ENCODE data around the gene ADGRL3.
"Not testable (repeated sequence)": the region's sequence is repeated elsewhere in the genome, so short reads cannot be mapped to it uniquely, and the experiment has no call there.

The ADGRL3 gene

DNA sequence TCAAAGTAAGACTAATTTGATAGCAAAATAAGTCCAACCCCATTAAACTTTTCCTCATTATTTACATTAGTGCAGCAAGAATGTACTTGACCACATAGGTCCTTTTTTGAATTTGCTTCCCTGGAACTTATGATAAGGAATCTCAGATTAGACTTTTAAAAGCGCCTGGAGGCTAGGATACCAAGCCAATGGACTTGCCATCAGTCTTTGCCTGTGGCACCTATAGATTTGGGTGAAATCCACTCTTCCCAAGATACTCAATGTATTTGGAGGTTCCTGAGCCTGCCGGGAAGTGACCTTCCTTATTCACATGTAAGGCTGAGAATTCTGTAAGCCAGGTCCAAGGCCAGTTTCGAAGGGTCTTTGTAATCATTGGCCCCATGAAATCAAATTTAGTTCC lies 553.6 kb downstream of the ADGRL3 start:
- no peak for DNase-seq (ENCODE audit: low read depth in 2 of 2)

DNA sequence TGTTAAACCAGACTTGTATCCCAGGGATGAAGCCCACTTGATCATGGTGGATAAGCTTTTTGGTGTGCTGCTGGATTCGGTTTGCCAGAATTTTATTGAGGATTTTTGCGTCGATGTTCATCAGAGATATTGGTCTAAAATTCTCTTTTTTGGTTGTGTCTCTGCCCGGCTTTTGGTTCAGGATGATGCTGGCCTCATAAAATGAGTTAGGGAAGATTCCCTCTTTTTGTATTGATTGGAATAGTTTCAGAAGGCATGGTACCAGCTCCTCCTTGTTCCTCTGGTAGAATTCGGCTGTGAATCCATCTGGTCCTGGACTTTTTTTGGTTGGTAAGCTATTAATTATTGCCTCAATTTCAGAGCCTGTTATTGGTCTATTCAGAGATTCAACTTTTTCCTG lies 556.8 kb downstream of the ADGRL3 start:
- not testable (repeated sequence) for DNase-seq (ENCODE audit: low read depth in 2 of 2)

- DNase-seq (ENCODE audit: low read depth in 2 of 2): not testable (repeated sequence)
Observed at GRCh38 chr4:61757983-61758382, 557.9 kb downstream of the ADGRL3 start.

- DNase-seq (ENCODE audit: low read depth in 2 of 2): not testable (repeated sequence)
Observed at GRCh38 chr4:61758596-61758995, 558.5 kb downstream of the ADGRL3 start.

DNA sequence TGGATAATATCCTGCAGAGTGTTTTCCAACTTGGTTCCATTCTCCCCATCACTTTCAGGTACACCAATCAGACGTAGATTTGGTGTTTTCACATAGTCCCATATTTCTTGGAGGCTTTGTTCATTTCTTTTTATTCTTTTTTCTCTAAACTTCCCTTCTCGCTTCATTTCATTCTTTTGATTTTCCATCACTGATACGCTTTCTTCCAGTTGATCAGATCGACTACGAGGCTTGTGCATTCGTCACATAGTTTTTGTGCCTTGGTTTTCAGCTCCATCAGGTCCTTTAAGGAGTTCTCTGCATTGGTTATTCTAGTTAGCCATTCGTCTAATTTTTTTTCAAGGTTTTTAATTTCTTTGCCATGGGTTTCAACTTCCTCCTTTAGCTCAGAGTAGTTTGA lies 559.1 kb downstream of the ADGRL3 start:
- not testable (repeated sequence) for DNase-seq (ENCODE audit: low read depth in 2 of 2)

DNA sequence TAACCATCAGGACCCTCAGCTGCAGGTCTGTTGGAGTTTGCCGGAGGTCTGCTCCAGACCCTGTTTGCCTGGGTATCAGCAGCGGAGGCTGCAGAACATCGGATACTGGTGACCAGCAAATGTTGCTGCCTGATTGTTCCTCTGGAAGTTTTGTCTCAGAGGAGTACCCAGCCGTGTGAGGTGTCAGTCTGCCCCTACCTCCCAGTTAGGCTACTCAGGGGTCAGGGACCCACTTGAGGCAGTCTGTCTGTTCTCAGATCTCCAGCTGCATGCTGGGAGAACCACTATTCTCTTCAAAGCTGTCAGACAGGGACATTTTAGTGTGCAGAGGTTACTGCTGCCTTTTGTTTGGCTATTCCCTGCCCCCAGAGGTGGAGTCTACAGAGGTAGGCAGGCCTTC lies 559.8 kb downstream of the ADGRL3 start:
- not testable (repeated sequence) for DNase-seq (ENCODE audit: low read depth in 2 of 2)

DNA sequence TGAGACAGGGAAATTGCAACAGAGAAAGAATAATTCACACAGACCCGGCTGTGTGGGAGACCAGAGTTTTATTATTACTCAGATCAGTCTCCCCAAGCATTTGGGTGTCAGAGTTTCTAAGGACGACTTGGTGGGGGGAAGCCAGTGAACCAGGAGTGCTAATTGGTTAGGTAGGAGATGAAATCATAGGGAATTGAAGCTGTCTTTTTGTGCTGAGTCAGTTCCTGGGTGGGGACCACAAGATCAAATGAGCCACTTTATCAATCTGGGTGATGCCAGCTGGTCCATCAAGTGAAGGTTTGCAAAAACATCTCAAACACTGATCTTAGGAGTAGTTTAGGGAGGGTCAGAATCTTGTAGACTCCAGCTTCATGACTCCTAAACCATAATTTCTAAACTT lies 560.7 kb downstream of the ADGRL3 start:
- no peak for DNase-seq (ENCODE audit: low read depth in 2 of 2)

DNA sequence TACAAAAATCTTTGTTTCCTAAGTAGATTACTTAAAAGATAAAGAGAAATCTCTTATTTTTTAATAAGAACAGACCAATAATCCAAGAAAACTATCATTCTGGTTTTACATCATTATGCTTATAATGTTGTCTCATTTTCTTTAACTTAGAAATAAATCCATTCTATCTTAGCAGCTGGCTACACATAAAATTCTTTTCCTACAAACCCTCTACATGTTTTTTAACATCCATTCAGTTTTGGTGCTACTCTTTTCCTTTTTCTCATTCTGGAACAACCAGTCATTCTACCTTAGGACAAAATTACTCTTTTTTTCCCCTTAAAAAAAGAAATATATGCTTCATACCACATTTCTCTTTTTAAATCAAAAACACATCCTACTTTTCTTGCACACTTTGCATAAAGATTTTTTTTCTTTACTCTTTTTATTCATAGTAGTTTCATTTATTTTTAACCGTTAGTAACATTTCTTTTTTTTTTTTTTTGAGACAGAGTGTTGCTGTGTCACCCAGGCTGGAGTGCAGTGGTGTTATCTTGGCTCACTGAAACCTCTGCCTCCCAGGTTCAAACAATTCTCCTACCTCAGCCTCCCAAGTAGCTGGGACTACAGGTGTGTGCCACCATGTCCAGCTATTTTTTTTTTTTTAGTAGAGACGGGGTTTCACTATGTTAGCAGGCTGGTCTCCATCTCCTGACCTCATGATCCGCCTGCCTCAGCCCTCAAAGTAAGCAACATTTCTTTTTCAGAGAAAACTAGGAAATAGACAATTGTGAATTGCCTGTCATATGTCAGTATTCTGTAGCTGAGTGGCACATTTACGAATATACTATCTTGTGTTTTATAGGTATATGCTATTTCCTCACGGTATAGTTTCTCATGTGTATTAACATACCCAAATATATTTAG lies 562.8 kb downstream of the ADGRL3 start:
- DNase-seq (ENCODE audit: low read depth in 2 of 2): no peak

GRCh38 chr4:61763682-61764081 lies 563.6 kb downstream of the ADGRL3 start:
- DNase-seq (ENCODE audit: low read depth in 2 of 2): no peak

DNA sequence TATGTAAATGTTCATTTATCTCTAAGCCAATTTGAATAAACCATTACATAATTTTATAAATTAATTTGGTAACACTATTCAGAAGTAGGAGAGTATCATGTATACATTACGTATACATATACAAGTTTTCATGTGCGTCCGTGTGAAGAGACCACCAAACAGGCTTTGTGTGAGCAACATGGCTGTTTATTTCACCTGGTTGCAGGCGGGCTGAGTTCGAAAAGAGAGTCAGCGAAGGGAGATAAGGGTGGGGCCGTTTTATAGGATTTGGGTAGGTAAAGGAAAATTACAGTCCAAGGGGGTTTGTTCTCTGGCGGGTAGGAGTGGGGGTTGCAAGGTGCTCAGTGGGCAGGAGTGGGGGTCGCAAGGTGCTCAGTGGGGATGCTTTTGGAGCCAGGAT lies 564.0 kb downstream of the ADGRL3 start:
- DNase-seq (ENCODE audit: low read depth in 2 of 2): not testable (repeated sequence)

- DNase-seq (ENCODE audit: low read depth in 2 of 2): not testable (repeated sequence)
Observed at GRCh38 chr4:61769444-61770167, 569.5 kb downstream of the ADGRL3 start.

DNA sequence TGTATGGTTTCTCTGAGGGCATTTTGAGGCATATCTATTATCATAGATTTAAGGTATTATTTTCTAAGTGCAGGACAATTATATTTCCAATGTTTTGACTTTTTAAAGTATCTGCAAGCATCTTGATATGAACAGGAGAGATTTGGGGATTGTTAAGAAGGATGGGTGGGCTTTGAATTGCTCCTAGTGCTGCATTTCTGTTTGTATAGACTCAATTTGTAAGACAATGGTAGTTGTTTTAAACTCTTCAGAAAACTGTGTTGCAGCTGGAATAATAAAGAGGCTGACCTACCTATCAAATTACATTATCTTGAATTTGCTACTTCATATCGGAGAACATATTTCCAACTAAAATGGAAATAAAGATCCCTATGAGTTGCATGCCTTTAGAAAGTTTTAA lies 570.3 kb downstream of the ADGRL3 start:
- no peak for DNase-seq (ENCODE audit: low read depth in 2 of 2)

DNA sequence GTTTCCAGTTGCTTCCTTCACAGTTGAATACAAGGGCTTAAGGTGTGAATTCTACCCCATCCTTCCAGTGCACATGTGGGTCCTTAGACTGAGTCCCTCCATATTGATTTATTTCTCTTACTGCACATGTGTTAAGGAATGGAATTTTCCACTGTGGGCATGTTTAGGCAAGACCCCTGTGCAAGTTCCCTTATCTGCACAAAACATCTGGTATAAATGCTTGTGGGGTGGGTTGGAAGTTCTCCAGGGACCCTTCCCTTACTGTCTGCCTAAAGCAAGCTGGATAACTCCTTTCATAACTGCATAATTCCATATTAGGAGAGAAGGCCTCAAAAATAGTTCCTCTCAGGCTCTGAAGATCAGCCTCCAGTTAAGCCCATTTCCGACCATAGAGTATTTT lies 570.9 kb downstream of the ADGRL3 start:
- no peak for DNase-seq (ENCODE audit: low read depth in 2 of 2)

DNA sequence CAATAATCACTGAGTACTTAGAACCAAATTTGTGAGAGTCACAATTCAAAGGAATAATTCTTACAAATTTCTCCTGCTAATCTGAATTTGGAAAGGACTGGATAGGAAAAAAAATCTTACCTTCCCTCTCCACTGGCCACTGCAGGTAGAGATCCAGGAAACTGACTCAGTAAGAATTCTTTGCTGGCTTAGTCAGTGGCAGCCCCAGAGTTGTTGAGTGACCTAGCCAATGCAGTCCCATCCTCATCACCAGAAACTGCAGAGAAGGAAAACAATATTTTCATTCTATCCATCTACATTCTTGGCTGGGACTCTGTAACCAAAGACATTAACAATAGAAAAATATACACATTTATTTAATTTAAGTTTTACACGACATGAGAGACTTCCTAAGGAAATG lies 572.0 kb downstream of the ADGRL3 start:
- DNase-seq (ENCODE audit: low read depth in 2 of 2): no peak

- DNase-seq (ENCODE audit: low read depth in 2 of 2): no peak
Observed at GRCh38 chr4:61773655-61774245, 573.6 kb downstream of the ADGRL3 start.

DNA sequence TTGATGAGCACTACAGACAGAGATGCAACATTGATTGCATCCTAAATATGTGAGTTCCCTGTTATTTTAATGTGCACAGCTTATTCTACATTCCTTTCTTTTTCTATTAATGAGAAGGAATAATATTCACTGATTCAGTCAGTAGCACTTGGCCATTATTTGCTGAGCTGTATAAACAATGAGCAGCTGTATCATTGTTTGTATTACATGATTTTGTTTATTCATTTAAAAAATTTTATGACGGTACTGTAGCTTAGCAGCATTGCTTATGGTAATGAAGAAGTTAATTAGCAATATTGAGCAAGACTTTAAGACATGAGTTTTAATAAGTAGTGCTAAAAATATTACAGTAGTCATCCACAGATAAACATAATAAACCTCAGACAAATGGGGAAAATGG lies 582.0 kb downstream of the ADGRL3 start:
- DNase-seq (ENCODE audit: low read depth in 2 of 2): no peak

GRCh38 chr4:61783050-61783449 lies 582.9 kb downstream of the ADGRL3 start:
- no peak for DNase-seq (ENCODE audit: low read depth in 2 of 2)

GRCh38 chr4:61785761-61786160 lies 585.6 kb downstream of the ADGRL3 start:
- DNase-seq (ENCODE audit: low read depth in 2 of 2): no peak

- no peak for DNase-seq (ENCODE audit: low read depth in 2 of 2)
Observed at GRCh38 chr4:61786211-61786610, 586.1 kb downstream of the ADGRL3 start.

- no peak for DNase-seq (ENCODE audit: low read depth in 2 of 2)
Observed at GRCh38 chr4:61795998-61796397, 595.9 kb downstream of the ADGRL3 start.

DNA sequence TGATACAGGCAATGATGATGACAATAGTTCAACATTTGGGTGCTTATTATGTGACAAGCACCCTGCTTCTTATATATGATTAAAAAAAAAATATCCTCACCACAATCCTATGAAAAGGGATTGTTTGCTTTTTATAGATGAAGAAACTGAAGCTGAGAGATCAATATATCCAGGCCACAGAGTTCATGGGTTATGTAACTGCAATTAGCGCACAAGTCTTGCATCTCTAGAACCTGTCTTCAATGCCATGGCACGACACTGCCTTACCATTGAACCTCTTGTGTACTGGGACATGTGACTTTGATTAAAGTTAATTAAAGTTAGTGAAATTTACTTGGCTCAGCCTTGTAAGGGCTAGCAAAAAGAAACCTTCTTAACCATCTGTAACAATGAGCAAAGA lies 599.7 kb downstream of the ADGRL3 start:
- no peak for DNase-seq (ENCODE audit: low read depth in 2 of 2)

GRCh38 chr4:61805227-61805626 lies 605.1 kb downstream of the ADGRL3 start:
- no peak for DNase-seq (ENCODE audit: low read depth in 2 of 2)

DNA sequence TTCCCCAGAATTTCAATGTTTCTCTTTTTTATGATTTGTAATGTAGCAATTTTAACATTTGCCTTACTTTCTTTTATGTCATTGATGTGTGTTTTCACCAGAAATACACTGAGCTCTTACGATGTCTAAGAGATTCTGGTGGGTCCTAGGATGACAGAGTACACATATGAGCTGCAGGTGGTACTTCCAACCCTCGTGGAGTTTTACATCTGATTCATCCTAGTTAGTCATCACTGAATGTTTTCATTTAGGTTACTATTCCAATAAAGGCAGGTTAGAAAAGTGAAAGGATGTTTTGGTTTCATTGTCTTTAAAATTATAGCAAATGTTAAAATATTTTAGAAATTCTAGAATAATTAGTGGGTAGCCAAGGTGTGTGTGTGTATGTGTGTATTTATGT lies 605.9 kb downstream of the ADGRL3 start:
- no peak for DNase-seq (ENCODE audit: low read depth in 2 of 2)

All from stimulated activated CD8-positive, alpha-beta memory T cell treated with anti-CD3 and anti-CD28 coated beads, Interleukin-2, amount 100 ng/mL, for 48 hours (primary cell).